Activated CD4-positive, alpha-beta T cell treated with anti-CD3 and anti-CD28 coated beads, Interleukin-2, amount 10 ng/mL, durations not matched to agents 24 days and 14 days (primary cell): ENCODE data around the gene MELK. TPM values are rescaled to one million over a fixed set of nuclear protein-coding genes. Genes with fewer than 3 reads are reported as not detected.

ENCODE experiments used
- DNase-seq: peaks from one replicate; pipeline ENCODE4 v3.0.0; 2022
- H3K27ac Mint-ChIP-seq: one replicate; pipeline ENCODE4 v1.8.0; 2022; ENCODE audit warnings: mild to moderate bottlenecking, mixed read lengths
- H3K27me3 Mint-ChIP-seq: one replicate; pipeline ENCODE4 v1.8.0; 2022; ENCODE audit warnings: mixed read lengths
- H3K36me3 Mint-ChIP-seq: one replicate; pipeline ENCODE4 v1.8.0; 2022; ENCODE audit warnings: low read depth, mild to moderate bottlenecking, mixed read lengths
- H3K4me1 Mint-ChIP-seq: one replicate; pipeline ENCODE4 v1.8.0; 2021; ENCODE audit warnings: mixed read lengths
- H3K4me3 Mint-ChIP-seq: one replicate; pipeline ENCODE4 v1.8.0; 2022; ENCODE audit warnings: mild to moderate bottlenecking, moderate library complexity, mixed read lengths
- H3K9me3 Mint-ChIP-seq: one replicate; pipeline ENCODE4 v1.8.0; 2021; ENCODE audit warnings: mixed read lengths
- intact Hi-C: fragments of 100-400 bp; cut with micrococcal nuclease; formaldehyde crosslinking; loops from one replicate; pipeline ENCODE4 v1.15.1; 2023
- total RNA-seq: library from RNA; stranded (reverse); gene quantifications from 2 replicates; pipeline ENCODE4 v1.2.3, GENCODE V29; 2022

Gene MELK
- total RNA-seq, 1 donor from 2014 or later = 54.2 TPM

DNA sequence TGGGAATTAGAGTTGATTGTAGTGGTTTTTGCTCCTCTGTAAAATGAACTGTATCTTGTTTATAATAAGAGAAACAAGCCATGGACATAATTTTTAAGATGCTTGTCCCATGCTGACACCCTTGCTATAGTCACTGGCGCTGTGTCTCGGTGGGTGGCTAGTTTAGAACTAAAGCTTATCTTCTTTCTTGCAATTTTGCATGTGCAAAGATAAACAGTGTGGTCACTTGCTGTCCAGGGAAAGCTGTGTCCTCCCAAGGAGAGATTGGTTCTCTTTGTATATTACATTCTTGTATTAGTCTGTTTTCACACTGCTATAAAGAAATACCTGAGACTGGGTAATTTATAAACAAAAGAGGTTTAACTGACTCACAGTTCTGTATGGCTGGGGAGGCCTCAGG lies 143.8 kb downstream of the MELK start:
- intact Hi-C loops = no loop called here
- H3K4me1 Mint-ChIP-seq = no peaks in the 10 kb centered on the region
- H3K4me3 Mint-ChIP-seq = no peak overlapping the region
- no peak for DNase-seq
- no peaks in the 10 kb centered on the region for H3K9me3 Mint-ChIP-seq
- no peak overlapping the region for H3K27ac Mint-ChIP-seq
- no peaks in the 10 kb centered on the region for H3K36me3 Mint-ChIP-seq
- peaks cover 16% of the 10 kb centered on the region for H3K27me3 Mint-ChIP-seq

DNA sequence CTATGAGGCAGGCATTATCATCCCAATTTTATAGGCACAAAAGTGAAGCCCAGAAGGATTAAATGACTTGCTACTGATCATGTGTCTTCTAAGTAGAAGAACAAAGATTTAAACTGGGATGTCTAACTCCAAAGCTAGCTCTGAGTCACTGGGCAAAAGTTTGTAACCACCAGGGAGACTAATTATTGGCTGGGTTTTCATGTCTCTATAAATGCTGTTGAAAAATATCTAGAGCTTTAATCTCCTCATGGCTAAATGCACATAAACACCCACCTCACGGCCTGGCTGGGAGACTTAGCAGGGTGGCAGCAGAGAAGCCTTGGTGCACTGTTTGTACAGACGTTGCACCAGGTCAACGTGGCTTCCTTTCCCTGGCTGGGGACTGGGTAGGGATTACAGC lies 144.6 kb downstream of the MELK start:
- Mint-ChIP-seq H3K9me3 (no peaks in the 10 kb centered on the region), H3K4me1 (no peaks in the 10 kb centered on the region), H3K36me3 (no peaks in the 10 kb centered on the region), H3K27ac (no peak overlapping the region), H3K4me3 (no peak overlapping the region), H3K27me3 (peaks cover 16% of the 10 kb centered on the region)
- intact Hi-C loops = no loop called here
- DNase-seq = no peak

DNA sequence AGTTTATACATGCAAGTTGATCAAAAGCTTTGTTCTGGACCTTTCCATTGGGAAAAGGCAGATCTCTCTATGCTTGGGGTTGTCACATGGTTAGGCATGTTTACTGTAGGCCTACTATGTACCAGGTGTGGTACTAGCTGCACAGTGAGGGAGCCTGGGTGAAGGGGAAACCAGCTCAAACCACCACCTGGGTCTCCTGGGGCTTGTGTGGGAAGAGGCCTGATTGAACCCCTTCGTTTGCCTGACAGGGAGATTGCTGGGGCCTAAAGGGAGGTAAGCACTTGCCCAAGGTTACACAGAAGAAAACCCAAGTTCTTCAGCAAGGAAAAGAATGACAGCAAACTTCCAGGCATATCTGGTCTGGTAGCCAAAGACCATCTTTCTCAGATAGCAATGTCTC lies 145.9 kb downstream of the MELK start:
- Mint-ChIP-seq H3K36me3 (no peaks in the 10 kb centered on the region), H3K4me1 (no peaks in the 10 kb centered on the region), H3K4me3 (no peak overlapping the region), H3K27ac (no peak overlapping the region), H3K27me3 (peaks cover 19% of the 10 kb centered on the region), H3K9me3 (no peaks in the 10 kb centered on the region)
- intact Hi-C loops = no loop called here
- no peak for DNase-seq

DNA sequence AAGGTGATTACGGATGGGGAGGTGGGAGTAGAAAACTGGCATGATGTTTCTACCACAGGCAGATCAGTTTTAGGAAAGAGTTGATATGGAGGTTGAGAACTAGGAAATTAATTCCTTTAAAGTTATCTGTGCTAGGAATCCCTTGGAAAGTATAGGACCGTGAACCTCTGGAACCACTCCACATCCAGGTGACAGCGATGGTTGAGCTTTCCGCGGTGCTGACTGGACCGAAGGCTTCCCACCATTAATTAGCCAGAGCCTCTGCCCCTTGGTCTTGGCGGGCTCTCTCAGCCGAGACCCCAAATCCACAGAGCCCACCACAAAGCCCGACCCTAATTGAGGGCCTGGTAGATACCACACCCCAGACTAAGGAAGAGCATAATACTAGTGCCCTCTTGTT lies 147.3 kb downstream of the MELK start:
- H3K4me1 Mint-ChIP-seq = no peaks in the 10 kb centered on the region
- H3K4me3 Mint-ChIP-seq = no peak overlapping the region
- intact Hi-C loops = no loop called here
- peaks cover 19% of the 10 kb centered on the region for H3K27me3 Mint-ChIP-seq
- DNase-seq = no peak
- no peaks in the 10 kb centered on the region for H3K9me3 Mint-ChIP-seq
- H3K27ac Mint-ChIP-seq = no peak overlapping the region
- no peaks in the 10 kb centered on the region for H3K36me3 Mint-ChIP-seq

DNA sequence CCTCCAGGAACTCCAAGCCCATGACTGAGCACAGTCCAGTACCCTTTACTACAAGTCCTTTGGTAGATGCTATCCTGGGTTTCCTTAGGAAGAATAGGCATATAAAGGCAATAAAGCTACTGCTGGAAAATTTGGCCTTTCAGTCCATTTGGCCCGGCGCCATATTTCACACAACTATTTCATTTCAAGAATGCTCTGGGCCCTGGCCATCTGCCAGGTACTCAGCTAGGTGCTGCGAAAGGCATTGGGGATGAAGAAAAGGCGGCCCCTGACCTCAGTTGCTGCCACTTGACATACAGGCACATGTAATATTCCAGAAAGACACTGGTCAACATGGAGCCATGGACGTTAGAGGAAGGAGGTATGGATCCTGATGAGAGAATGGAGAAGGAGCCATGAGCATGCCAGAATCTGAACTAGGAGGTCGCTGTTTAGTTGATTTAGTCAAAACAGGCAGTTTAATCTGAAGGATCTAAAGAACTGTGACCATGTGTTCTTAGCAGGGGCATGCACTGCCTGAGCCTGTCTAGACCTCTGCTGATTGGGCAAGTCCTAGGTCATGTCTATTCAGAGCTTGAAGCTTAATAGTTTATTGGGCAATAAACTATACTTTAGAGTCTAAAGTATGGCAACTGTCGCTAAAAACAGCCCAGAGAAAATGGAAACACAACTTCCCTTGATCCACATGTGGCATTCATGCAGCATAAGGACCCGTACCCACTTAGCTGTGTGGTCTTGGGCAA lies 149.3 kb downstream of the MELK start:
- Mint-ChIP-seq H3K36me3 (no peaks in the 10 kb centered on the region), H3K4me3 (no peak overlapping the region), H3K4me1 (no peaks in the 10 kb centered on the region), H3K27me3 (peaks cover 6% of the 10 kb centered on the region), H3K27ac (no peak overlapping the region), H3K9me3 (no peaks in the 10 kb centered on the region)
- DNase-seq = no peak
- intact Hi-C loops = no loop called here

DNA sequence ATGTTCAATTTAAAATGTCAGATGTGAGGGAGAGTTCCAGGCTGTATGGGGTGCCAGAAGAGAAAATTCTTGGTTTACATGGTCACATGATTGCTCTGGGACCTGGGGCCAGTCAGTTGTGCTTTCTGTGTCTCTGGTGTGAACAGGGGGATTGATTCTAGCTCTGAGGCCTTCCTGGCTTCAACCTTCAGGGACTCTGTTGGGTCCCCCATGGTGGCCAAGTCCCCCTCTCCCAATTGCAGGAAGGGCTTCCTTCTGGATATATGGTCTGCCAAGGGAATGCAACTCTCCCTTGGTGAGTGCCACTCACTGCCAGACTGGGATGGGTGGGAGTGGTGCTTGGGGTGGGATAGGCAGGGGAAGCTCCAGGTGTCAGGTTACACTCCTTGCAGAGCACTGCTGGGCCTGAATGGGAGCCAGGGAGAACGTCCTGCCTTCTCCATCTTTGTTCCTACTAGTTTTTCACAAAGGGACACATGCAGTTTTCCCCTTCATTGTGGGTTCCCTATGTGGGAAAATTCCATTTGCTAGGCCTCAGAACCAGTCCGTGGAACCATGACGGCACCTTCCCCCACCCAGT lies 153.2 kb downstream of the MELK start:
- Mint-ChIP-seq H3K27ac (no peak overlapping the region), H3K9me3 (no peaks in the 10 kb centered on the region), H3K4me3 (no peak overlapping the region), H3K36me3 (no peaks in the 10 kb centered on the region), H3K4me1 (no peaks in the 10 kb centered on the region), H3K27me3 (peaks cover 3% of the 10 kb centered on the region)
- no peak for DNase-seq
- intact Hi-C loops = no loop called here

Other genes starting within 250 kb of the MELK start
- 29.6 and 32.1 TPM in 2 replicates for gene RNF38, start 172.6 kb upstream of the MELK start, total RNA-seq